Suprapubic skin (tissue), 4 donors: ENCODE data around the gene SMYD3. TPM values are rescaled to one million over a fixed set of nuclear protein-coding genes. Genes with fewer than 3 reads are reported as not detected.

ENCODE experiments used
- DNase-seq, 2 donors: peaks; one replicate each; pipeline ENCODE4 v3.0.0-alpha.2; 2019; ENCODE audit warnings: low spot score in 2 of 2
- H3K27ac ChIP-seq: fragments of 200-600 bp; sonication (generic); one replicate; pipeline ENCODE4 v1.5.1; 2019
- H3K27me3 ChIP-seq: fragments of 200-600 bp; sonication (generic); one replicate; pipeline ENCODE4 v1.5.1; 2019
- H3K36me3 ChIP-seq: fragments of 200-600 bp; sonication (generic); one replicate; pipeline ENCODE4 v1.5.1; 2019
- H3K4me1 ChIP-seq: fragments of 200-600 bp; sonication (generic); one replicate; pipeline ENCODE4 v1.5.1; 2019
- H3K4me3 ChIP-seq: fragments of 200-600 bp; sonication (generic); one replicate; pipeline ENCODE4 v1.5.1; 2019; ENCODE audit warnings: mild to moderate bottlenecking
- H3K9me3 ChIP-seq: fragments of 200-600 bp; sonication (generic); one replicate; pipeline ENCODE4 v1.5.1; 2019
- CTCF ChIP-seq, 2 donors: fragments of 200-600 bp in 1 of 2; fragments of 450-650 bp in 1 of 2; sonication (generic) in 1 of 2; IDR thresholded peaks; one replicate each; pipeline ENCODE4 v1.5.1; 2016 to 2019; ENCODE audit warnings: antibody characterized with exemption in 2 of 2, mild to moderate bottlenecking in 1 of 2, moderate library complexity in 1 of 2
- EP300 ChIP-seq: sonication (generic); formaldehyde crosslinking; IDR thresholded peaks from one replicate; pipeline ENCODE4 v1.6.1; 2017; ENCODE audit warnings: antibody characterized with exemption
- POLR2A ChIP-seq, 2 donors: fragments of 450-650 bp; IDR thresholded peaks; one replicate each; pipeline ENCODE4 v1.6.1; 2017; ENCODE audit warnings: antibody characterized with exemption in 2 of 2, mild to moderate bottlenecking in 2 of 2, moderate library complexity in 2 of 2
- POLR2AphosphoS5 ChIP-seq, 3 donors: sonication (generic); formaldehyde crosslinking; IDR thresholded peaks; one replicate each; pipeline ENCODE4 v1.6.1; 2017; ENCODE audit warnings: antibody characterized with exemption in 3 of 3
- WGBS: methylation state at CpG from one replicate; pipeline ENCODE4 v1.1.5; 2018; 5-methylcytosine and 5-hydroxymethylcytosine counted together
- total RNA-seq, 4 donors: library from RNA; depleted of rRNA; stranded (reverse); fragments of >200 nt; gene quantifications; one replicate each; pipeline ENCODE4 v1.1.0, GENCODE V29; 2016

The SMYD3 gene
- total RNA-seq, 4 donors from 2014 or later = 14.5 to 33.6 (median 18.9) TPM

- Histone ChIP-seq H3K4me1 (peaks cover 16% of the 10 kb centered on the region), H3K9me3 (no peaks in the 10 kb centered on the region), H3K36me3 (no peaks in the 10 kb centered on the region), H3K27me3 (no peaks in the 10 kb centered on the region), H3K4me3 (no peak overlapping the region), H3K27ac (no peak overlapping the region)
- no peak for TF ChIP-seq POLR2AphosphoS5 (IDR thresholded peaks at IDR 0.05)
- TF ChIP-seq EP300 = no peak
- no peak for TF ChIP-seq POLR2A (IDR thresholded peaks at IDR 0.05)
- TF ChIP-seq CTCF (IDR thresholded peaks at IDR 0.05) = no peak
- WGBS = 54% methylated on average over 9 of the region's 9 CpGs
- no peak for DNase-seq
Observed at GRCh38 chr1:246001837-246002230, 505.2 kb downstream of the SMYD3 start.

DNA sequence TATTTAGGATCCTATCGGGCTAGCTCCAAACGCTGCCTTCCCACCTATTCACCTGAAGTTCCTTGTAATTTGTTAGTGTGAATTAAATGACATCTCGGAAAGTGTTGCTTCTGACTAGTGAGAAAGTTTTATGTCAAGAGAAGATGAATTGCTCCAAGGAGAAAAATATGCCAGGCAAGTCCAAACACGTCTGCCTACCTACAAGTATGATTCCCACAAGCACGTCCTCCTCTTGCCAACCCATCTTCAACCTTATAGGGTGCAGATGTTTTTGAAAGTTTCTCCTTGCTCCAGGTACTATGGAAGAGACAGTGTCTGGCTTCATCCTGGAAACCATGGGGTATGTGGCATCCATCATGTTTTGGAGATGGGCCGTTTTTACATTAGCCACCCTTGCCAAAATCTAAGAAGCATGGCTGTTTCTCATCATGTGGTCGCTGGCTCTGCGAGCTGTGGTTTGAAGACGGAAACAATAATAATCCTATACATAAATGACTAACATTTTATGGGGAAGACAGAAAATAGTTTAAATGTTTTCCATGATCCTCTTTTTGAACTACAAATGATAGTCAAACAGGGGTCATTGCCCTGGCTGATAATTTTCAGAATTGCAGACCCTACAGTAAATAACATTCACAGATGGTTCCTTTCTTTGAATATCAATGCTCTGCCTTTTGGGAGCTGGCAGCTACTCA is 505.8 kb downstream of the SMYD3 start:
- H3K9me3 ChIP-seq = no peaks in the 10 kb centered on the region
- H3K4me1 ChIP-seq = peaks cover 16% of the 10 kb centered on the region
- 65% methylated on average over 9 of the region's 9 CpGs for WGBS
- H3K4me3 ChIP-seq = no peak overlapping the region
- TF ChIP-seq POLR2A (IDR thresholded peaks at IDR 0.05) (no peak), EP300 (no peak), POLR2AphosphoS5 (IDR thresholded peaks at IDR 0.05) (no peak), CTCF (IDR thresholded peaks at IDR 0.05) (no peak)
- no peak overlapping the region for H3K27ac ChIP-seq
- no peak for DNase-seq
- no peaks in the 10 kb centered on the region for H3K27me3 ChIP-seq
- H3K36me3 ChIP-seq = no peaks in the 10 kb centered on the region

- Histone ChIP-seq H3K9me3 (no peaks in the 10 kb centered on the region), H3K4me3 (no peak overlapping the region), H3K36me3 (no peaks in the 10 kb centered on the region), H3K27me3 (no peaks in the 10 kb centered on the region), H3K4me1 (peaks cover 16% of the 10 kb centered on the region), H3K27ac (no peak overlapping the region)
- TF ChIP-seq POLR2A (IDR thresholded peaks at IDR 0.05) = no peak
- no peak for TF ChIP-seq CTCF (IDR thresholded peaks at IDR 0.05)
- TF ChIP-seq EP300 = no peak
- no peak for TF ChIP-seq POLR2AphosphoS5 (IDR thresholded peaks at IDR 0.05)
- DNase-seq = no peak
- WGBS = 95% methylated on average over 5 of the region's 5 CpGs
Observed at GRCh38 chr1:246000638-246001015, 506.5 kb downstream of the SMYD3 start.

- Histone ChIP-seq H3K9me3 (no peaks in the 10 kb centered on the region), H3K27me3 (no peaks in the 10 kb centered on the region), H3K4me3 (no peak overlapping the region), H3K36me3 (no peaks in the 10 kb centered on the region), H3K27ac (no peak overlapping the region), H3K4me1 (peaks cover 11% of the 10 kb centered on the region)
- TF ChIP-seq EP300 (no peak), CTCF (IDR thresholded peaks at IDR 0.05) (no peak), POLR2A (IDR thresholded peaks at IDR 0.05) (no peak)
- 57% methylated on average over 10 of the region's 10 CpGs for WGBS
- DNase-seq = no peak
Observed at GRCh38 chr1:245999697-246000637, 507.1 kb downstream of the SMYD3 start.
